ENCODE data around the gene OPN1SW.

The OPN1SW gene

GRCh38 chr7:128742206-128742605, 33.4 kb downstream of the OPN1SW start:
- peak overlapping the region; percentile 8; the same call in 1 of the 2 replicates for H3K4me3 ChIP-seq (replicated peaks; ENCODE audit: low read depth, low read length)
- no peak for DNase-seq (ENCODE audit: extremely low read depth, low read depth)
- TF ChIP-seq CTCF (IDR thresholded peaks at IDR 0.05; ENCODE audit: low read depth, low read length, missing control alignments), result no peak

- DNase-seq (ENCODE audit: extremely low read depth, low read depth), result no peak
- H3K4me3 ChIP-seq (replicated peaks; ENCODE audit: low read depth, low read length), result peak overlapping the region; percentile 94
- TF ChIP-seq CTCF (IDR thresholded peaks at IDR 0.05; ENCODE audit: low read depth, low read length, missing control alignments), result no peak
Measured at GRCh38 chr7:128741491-128741890, 34.1 kb downstream of the OPN1SW start.

- TF ChIP-seq CTCF (IDR thresholded peaks at IDR 0.05; ENCODE audit: low read depth, low read length, missing control alignments), result no peak
- H3K4me3 ChIP-seq (replicated peaks; ENCODE audit: low read depth, low read length), result peak overlapping the region; percentile 94
- no peak for DNase-seq (ENCODE audit: extremely low read depth, low read depth)
Measured at GRCh38 chr7:128740996-128741395, 34.6 kb downstream of the OPN1SW start.

- peak overlapping the region; percentile 94 for H3K4me3 ChIP-seq (replicated peaks; ENCODE audit: low read depth, low read length)
- DNase-seq (ENCODE audit: extremely low read depth, low read depth), result no peak
- no peak for TF ChIP-seq CTCF (IDR thresholded peaks at IDR 0.05; ENCODE audit: low read depth, low read length, missing control alignments)
Measured at GRCh38 chr7:128739990-128740682, 35.5 kb downstream of the OPN1SW start.

- peak; percentile 89 for DNase-seq (ENCODE audit: extremely low read depth, low read depth)
- peak within 1 kb of the TSS; percentile 94 for H3K4me3 ChIP-seq (replicated peaks; ENCODE audit: low read depth, low read length)
- TF ChIP-seq CTCF (IDR thresholded peaks at IDR 0.05; ENCODE audit: low read depth, low read length, missing control alignments), result no peak
Measured at GRCh38 chr7:128739048-128739962, 36.3 kb downstream of the OPN1SW start, which contains the start of gene CALU. Gene CALU (plus strand): TSS chr7:128739359. CDS start chr7:128748584, 9,225 bp downstream.

- no peak for DNase-seq (ENCODE audit: extremely low read depth, low read depth)
Measured at GRCh38 chr7:128738570-128739047, 37.0 kb downstream of the OPN1SW start.

More at GRCh38 chr7:128738570-128739047, 37.0 kb downstream of the OPN1SW start:
- peak overlapping the region; percentile 94 for H3K4me3 ChIP-seq (replicated peaks; ENCODE audit: low read depth, low read length)
- no peak for TF ChIP-seq CTCF (IDR thresholded peaks at IDR 0.05; ENCODE audit: low read depth, low read length, missing control alignments)
